Stimulated activated CD4-positive, alpha-beta T cell treated with anti-CD3 and anti-CD28 coated beads, Interleukin-12 subunit alpha, Interleukin-12 subunit beta, amount 100 ng/mL, for 4 hours (primary cell): Measurements from ENCODE around the gene HECW1.

Experiments used
- DNase-seq: peaks from one replicate; pipeline ENCODE4 v3.0.0-alpha.2; 2020

HECW1 gene

GRCh38 chr7:43516581-43517342 lies 404.3 kb downstream of the HECW1 start:
- DNase-seq: no peak

- DNase-seq: no peak
Measured at GRCh38 chr7:43517464-43517863, 405.0 kb downstream of the HECW1 start.

GRCh38 chr7:43520201-43520600 lies 407.8 kb downstream of the HECW1 start:
- DNase-seq: no peak

GRCh38 chr7:43522406-43523156 lies 410.1 kb downstream of the HECW1 start:
- no peak for DNase-seq

- DNase-seq: no peak
Measured at GRCh38 chr7:43528576-43529354, 416.3 kb downstream of the HECW1 start.

GRCh38 chr7:43530553-43531410 lies 418.3 kb downstream of the HECW1 start:
- no peak for DNase-seq

GRCh38 chr7:43531700-43532099 lies 419.3 kb downstream of the HECW1 start:
- DNase-seq: no peak

GRCh38 chr7:43533801-43534479 lies 421.5 kb downstream of the HECW1 start:
- DNase-seq: no peak

GRCh38 chr7:43535031-43535451 lies 422.6 kb downstream of the HECW1 start:
- DNase-seq: no peak

- DNase-seq: no peak
Measured at GRCh38 chr7:43535810-43536585, 423.6 kb downstream of the HECW1 start.

GRCh38 chr7:43536773-43537172 lies 424.3 kb downstream of the HECW1 start:
- no peak for DNase-seq

- no peak for DNase-seq
Measured at GRCh38 chr7:43537765-43538403, 425.4 kb downstream of the HECW1 start.

GRCh38 chr7:43538404-43538771 lies 425.9 kb downstream of the HECW1 start:
- DNase-seq: no peak

- no peak for DNase-seq
Measured at GRCh38 chr7:43540471-43540870, 428.0 kb downstream of the HECW1 start.

GRCh38 chr7:43542716-43543115 lies 430.3 kb downstream of the HECW1 start:
- DNase-seq: no peak

- no peak for DNase-seq
Measured at GRCh38 chr7:43546231-43546630, 433.8 kb downstream of the HECW1 start.

- no peak for DNase-seq
Measured at GRCh38 chr7:43550427-43550826, 438.0 kb downstream of the HECW1 start.

GRCh38 chr7:43552122-43552521 lies 439.7 kb downstream of the HECW1 start:
- DNase-seq: no peak

- no peak for DNase-seq
Measured at GRCh38 chr7:43553999-43554398, 441.6 kb downstream of the HECW1 start.

- DNase-seq: no peak
Measured at GRCh38 chr7:43554423-43554822, 442.0 kb downstream of the HECW1 start.
